B cell (primary cell): ENCODE measurements around the gene PFKFB3. TPM values are rescaled to one million over a fixed set of nuclear protein-coding genes. Genes with fewer than 3 reads are reported as not detected.

ENCODE experiments used
- ATAC-seq: fragments of 200-7000 bp; cut with Tn5 transposase; one replicate; pipeline ENCODE4 v1.10.0; 2021; ENCODE audit warnings: low read depth, mild to moderate bottlenecking, moderate number of reproducible peaks, moderate library complexity
- CTCF ChIA-PET: fragments of 350-600 bp; sonication (Branson Sonifier 250); formaldehyde crosslinking; loops from one replicate; lab custom pipeline; 2021; ENCODE audit warnings: antibody characterized with exemption, inconsistent platforms; lab: Charles Lee
- POLR2A ChIA-PET: fragments of 350-600 bp; sonication (Branson Sonifier 250); formaldehyde crosslinking; loops from one replicate; lab custom pipeline; 2021; ENCODE audit warnings: antibody characterized with exemption; lab: Charles Lee
- DNase-seq: peaks from one replicate; pipeline ENCODE4 v3.0.0; 2013
- H2AFZ ChIP-seq: 2 replicates; pipeline ENCODE4 v1.6.1; 2012; ENCODE audit warnings: mild to moderate bottlenecking, low read depth, low read length; ENCODE audit not compliant: insufficient read depth, poor library complexity, severe bottlenecking
- H3K27ac ChIP-seq, 2 donors: 1 replicate in 1 of 2; 2 replicates in 1 of 2; pipeline ENCODE4 v1.5.1; 2012 to 2013; ENCODE audit warnings: low read length in 2 of 2, mild to moderate bottlenecking in 2 of 2, moderate library complexity in 1 of 2
- H3K27me3 ChIP-seq, 4 experiments: fragments of 200-600 bp in 1 of 4; sonication (generic) in 1 of 4; replicated peaks in 1 of 4; 1 replicate in 2 of 4; 2 replicates in 2 of 4; pipeline versions ENCODE4 v1.6.1 to v1.7.0; 2013 to 2016; ENCODE audit warnings: low read length in 3 of 4, mild to moderate bottlenecking in 2 of 4, mixed read lengths in 1 of 4, moderate library complexity in 1 of 4; ENCODE audit not compliant: insufficient read depth in 4 of 4, control insufficient read depth in 3 of 4; ENCODE audit errors: control extremely low read depth in 1 of 4
- H3K36me3 ChIP-seq, 2 experiments: replicated peaks in 1 of 2; 1 replicate in 1 of 2; 2 replicates in 1 of 2; pipeline versions ENCODE4 v1.6.1 to v1.7.1; 2013; ENCODE audit warnings: low read length in 1 of 2; ENCODE audit not compliant: insufficient read depth in 2 of 2, control insufficient read depth in 1 of 2; ENCODE audit errors: control extremely low read depth in 1 of 2, extremely low read depth in 1 of 2
- H3K4me1 ChIP-seq, 2 donors: fragments of 200-600 bp in 1 of 2; sonication (generic) in 1 of 2; 1 replicate in 1 of 2; 2 replicates in 1 of 2; pipeline versions ENCODE4 v1.5.1 to v1.6.1; 2013 to 2017; ENCODE audit warnings: low read length in 2 of 2; ENCODE audit not compliant: control insufficient read depth in 2 of 2, insufficient read depth in 2 of 2
- H3K4me2 ChIP-seq: replicated peaks from 2 replicates; pipeline ENCODE3; 2012; ENCODE audit warnings: mild to moderate bottlenecking, low read depth, low read length; ENCODE audit not compliant: poor library complexity, severe bottlenecking
- H3K4me3 ChIP-seq, 5 experiments: fragments of 200-600 bp in 1 of 5; sonication (generic) in 1 of 5; 1 replicate in 3 of 5; 2 replicates in 2 of 5; pipeline versions ENCODE4 v1.5.1 to v1.7.0; 2011 to 2016; ENCODE audit warnings: low read length in 4 of 5, mild to moderate bottlenecking in 4 of 5, low read depth in 2 of 5, control low read depth in 1 of 5, moderate library complexity in 1 of 5; ENCODE audit not compliant: insufficient read depth in 1 of 5; ENCODE audit errors: control extremely low read depth in 1 of 5, extremely low read depth in 1 of 5
- H3K79me2 ChIP-seq: fragments of 200-600 bp; sonication (generic); one replicate; pipeline ENCODE4 v1.6.0; 2016; ENCODE audit warnings: low read length; ENCODE audit not compliant: control insufficient read depth, insufficient read depth
- H3K9ac ChIP-seq: fragments of 200-600 bp; sonication (generic); 2 replicates; pipeline ENCODE4 v1.6.1; 2017; ENCODE audit warnings: mild to moderate bottlenecking, low read length, moderate library complexity
- H3K9me3 ChIP-seq, 3 donors: one replicate each; pipeline versions ENCODE4 v1.6.1 to v1.7.1; 2013; ENCODE audit warnings: low read length in 2 of 3; ENCODE audit not compliant: control insufficient read depth in 2 of 3, insufficient read depth in 1 of 3; ENCODE audit errors: control extremely low read depth in 1 of 3
- H4K20me1 ChIP-seq: 2 replicates; pipeline ENCODE4 v1.6.0; 2012; ENCODE audit warnings: mild to moderate bottlenecking, low read length; ENCODE audit not compliant: insufficient read depth, control insufficient read depth, poor library complexity, severe bottlenecking
- H3K27ac Mint-ChIP-seq: one replicate; pipeline ENCODE4 v1.8.0; 2021; ENCODE audit warnings: mixed read lengths
- H3K27me3 Mint-ChIP-seq: one replicate; pipeline ENCODE4 v1.8.0; 2021; ENCODE audit warnings: mixed read lengths
- H3K4me1 Mint-ChIP-seq: one replicate; pipeline ENCODE4 v1.8.0; 2021; ENCODE audit warnings: mixed read lengths
- H3K4me3 Mint-ChIP-seq: one replicate; pipeline ENCODE4 v1.8.0; 2021; ENCODE audit warnings: mixed read lengths
- H3K9me3 Mint-ChIP-seq: one replicate; pipeline ENCODE4 v1.8.0; 2022; ENCODE audit warnings: mixed read lengths; ENCODE audit not compliant: insufficient read depth
- EZH2 ChIP-seq: IDR thresholded peaks from 2 replicates; pipeline ENCODE4 v1.6.1; 2012; ENCODE audit warnings: borderline replicate concordance, low read depth, mild to moderate bottlenecking, moderate library complexity, low read length; ENCODE audit not compliant: insufficient read depth, poor library complexity, severe bottlenecking
- WGBS: methylation state at CpG from one replicate; pipeline ENCODE4 v1.1.5; 2013; ENCODE audit warnings: missing lambda C conversion rate; ENCODE audit not compliant: insufficient coverage; 5-methylcytosine and 5-hydroxymethylcytosine counted together
- intact Hi-C: fragments of 100-400 bp; cut with micrococcal nuclease; formaldehyde crosslinking; loops from one replicate; pipeline ENCODE4 v1.10.0; 2022
- polyA plus RNA-seq: library from polyadenylated mRNA; depleted of rRNA; stranded (reverse); fragments of >200 nt; gene quantifications from 2 replicates; pipeline ENCODE4 v1.2.3, GENCODE V29; 2012
- total RNA-seq, 2 donors: library from RNA; stranded (reverse); fragments of 120-200 nt in 1 of 2; gene quantifications; 1 replicate in 1 of 2; 2 replicates in 1 of 2; pipeline versions ENCODE4 v1.2.3 to v1.2.4, GENCODE V29; 2013 to 2022
- TF ChIP-seq, protein P1 (sequence below): fragments of 200-600 bp; IDR thresholded peaks from one replicate; pipeline ENCODE4 v1.8.0; 2022; ENCODE audit warnings: antibody characterized with exemption, mild to moderate bottlenecking

PFKFB3 gene
- total and polyA plus RNA-seq, 2 donors (not counting 1 experiment from before 2014, with no cell fraction given) = 13.2 to 239 TPM

DNA sequence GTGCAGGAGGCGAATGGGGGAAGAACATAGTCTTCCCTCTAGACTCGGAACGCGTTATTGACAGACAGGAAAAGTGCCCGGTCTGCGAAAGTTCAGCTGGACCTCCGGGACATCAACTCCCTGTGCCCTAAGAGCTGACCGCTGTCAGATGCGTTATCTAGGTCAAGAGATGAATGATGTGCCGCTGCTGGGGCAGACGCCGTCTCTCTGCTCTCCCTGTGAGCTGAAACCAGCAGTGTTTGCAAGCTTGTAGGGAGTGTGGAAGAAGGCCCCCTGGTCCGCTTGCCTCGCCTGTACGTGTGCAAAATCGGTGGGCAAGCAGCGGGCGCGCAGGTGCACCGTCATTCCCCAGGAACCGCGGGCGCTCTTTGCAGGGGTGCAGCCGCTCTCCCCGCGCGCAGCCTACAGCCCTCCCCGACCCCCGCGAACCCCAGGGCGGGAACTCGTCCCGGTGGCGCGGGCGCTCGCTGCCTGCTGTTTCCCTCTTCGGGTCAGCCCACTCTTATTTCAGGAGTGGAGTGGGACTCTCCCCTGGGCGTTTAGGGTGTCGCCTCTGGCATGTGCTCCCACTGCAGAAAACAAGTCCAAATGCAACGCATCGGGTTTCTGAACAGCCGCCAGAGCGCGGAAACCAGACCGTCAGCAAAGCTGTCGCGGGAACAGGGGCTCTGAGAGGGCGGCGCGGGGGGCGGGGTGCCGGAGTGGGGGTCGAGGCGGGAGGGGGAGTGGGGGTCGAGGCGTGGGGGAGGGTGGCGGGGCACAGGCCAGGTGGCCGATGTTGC is 1.8 kb upstream of the PFKFB3 start:
- Histone ChIP-seq H2AFZ (peak overlapping the region; percentile 87), H3K9me3 (no peaks in the 10 kb centered on the region), H3K27me3 (no peaks in the 10 kb centered on the region), H3K27ac (no peak overlapping the region), H3K4me3 (peak overlapping the region; percentile 41 to 74 (median 55)), H3K4me1 (peaks cover 13 to 29% of the 10 kb centered on the region in 2 donors), H4K20me1 (peaks cover 31% of the 10 kb centered on the region), H3K79me2 (peaks cover 19% of the 10 kb centered on the region), H3K4me2 (peak overlapping the region; percentile 93), H3K36me3 (no peaks in the 10 kb centered on the region), H3K9ac (peak overlapping the region; percentile 81)
- no peaks in the 10 kb centered on the region for H3K27me3 Mint-ChIP-seq
- ChIA-PET POLR2A (interaction anchor here (0.6 to 5.7 kb wide), 4 partner anchors 35 to 200 kb away, joined by 3 to 72 read pairs (median 6); no protein-coding TSS in a partner anchor), CTCF (interaction anchor here (0.6 to 5.7 kb wide), 11 partner anchors 33 to 210 kb away, joined by 4 to 325 read pairs (median 17); no protein-coding TSS in a partner anchor)
- ATAC-seq (no peak), DNase-seq (peak; percentile 44)
- WGBS = under 1% methylated on average over 43 of the region's 59 CpGs
- H3K9me3 Mint-ChIP-seq = no peaks in the 10 kb centered on the region
- H3K27ac Mint-ChIP-seq = no peak overlapping the region
- intact Hi-C loops = no loop called here
- TF ChIP-seq EZH2 = no peak
- TF ChIP-seq, protein P1, sequence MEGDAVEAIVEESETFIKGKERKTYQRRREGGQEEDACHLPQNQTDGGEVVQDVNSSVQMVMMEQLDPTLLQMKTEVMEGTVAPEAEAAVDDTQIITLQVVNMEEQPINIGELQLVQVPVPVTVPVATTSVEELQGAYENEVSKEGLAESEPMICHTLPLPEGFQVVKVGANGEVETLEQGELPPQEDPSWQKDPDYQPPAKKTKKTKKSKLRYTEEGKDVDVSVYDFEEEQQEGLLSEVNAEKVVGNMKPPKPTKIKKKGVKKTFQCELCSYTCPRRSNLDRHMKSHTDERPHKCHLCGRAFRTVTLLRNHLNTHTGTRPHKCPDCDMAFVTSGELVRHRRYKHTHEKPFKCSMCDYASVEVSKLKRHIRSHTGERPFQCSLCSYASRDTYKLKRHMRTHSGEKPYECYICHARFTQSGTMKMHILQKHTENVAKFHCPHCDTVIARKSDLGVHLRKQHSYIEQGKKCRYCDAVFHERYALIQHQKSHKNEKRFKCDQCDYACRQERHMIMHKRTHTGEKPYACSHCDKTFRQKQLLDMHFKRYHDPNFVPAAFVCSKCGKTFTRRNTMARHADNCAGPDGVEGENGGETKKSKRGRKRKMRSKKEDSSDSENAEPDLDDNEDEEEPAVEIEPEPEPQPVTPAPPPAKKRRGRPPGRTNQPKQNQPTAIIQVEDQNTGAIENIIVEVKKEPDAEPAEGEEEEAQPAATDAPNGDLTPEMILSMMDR = no peak
- H3K4me3 Mint-ChIP-seq = peak overlapping the region; percentile 83
- peaks cover 22% of the 10 kb centered on the region for H3K4me1 Mint-ChIP-seq
